Astrocyte of the cerebellum (primary cell): ENCODE data around the gene PTGR1.

Experiments used
- DNase-seq: peaks from one replicate; pipeline ENCODE4 v3.0.0-alpha.2; 2011; ENCODE audit warnings: low read depth
- H3K4me3 ChIP-seq: 2 replicates; pipeline ENCODE4 v1.5.1; 2011; ENCODE audit warnings: mild to moderate bottlenecking, low read depth, low read length, moderate library complexity
- in situ Hi-C: cut with HindIII; loops from 2 replicates; pipeline ENCODE4 v1.10.0; 2017; ENCODE audit warnings: low sequenced_read_pairs
- TF ChIP-seq, protein P1 (sequence below): IDR thresholded peaks from 2 replicates; pipeline ENCODE4 v1.5.1; 2012; ENCODE audit warnings: low read length, low read depth, moderate library complexity, mild to moderate bottlenecking; ENCODE audit errors: missing control alignments

Gene PTGR1

DNA sequence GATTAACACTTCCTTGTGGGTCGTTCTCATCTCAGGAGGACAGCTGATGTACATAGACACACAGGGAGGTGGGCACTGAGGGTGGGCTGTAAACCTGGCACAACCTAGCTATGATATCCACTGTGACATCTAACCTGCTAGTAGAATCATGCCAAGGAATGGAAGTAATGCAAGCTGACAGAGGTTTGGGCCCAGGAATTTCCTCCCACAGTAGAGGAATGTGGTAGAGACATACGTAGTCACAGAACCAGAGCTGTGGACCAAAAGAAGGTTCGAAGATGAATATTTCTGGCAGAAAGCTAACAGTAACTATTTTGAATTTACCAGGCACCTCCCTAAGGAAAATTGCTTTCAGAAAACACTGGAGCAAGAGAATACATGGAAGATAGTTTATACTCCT lies 16.5 kb upstream of the PTGR1 start:
- no peak for DNase-seq
- TF ChIP-seq, protein P1, sequence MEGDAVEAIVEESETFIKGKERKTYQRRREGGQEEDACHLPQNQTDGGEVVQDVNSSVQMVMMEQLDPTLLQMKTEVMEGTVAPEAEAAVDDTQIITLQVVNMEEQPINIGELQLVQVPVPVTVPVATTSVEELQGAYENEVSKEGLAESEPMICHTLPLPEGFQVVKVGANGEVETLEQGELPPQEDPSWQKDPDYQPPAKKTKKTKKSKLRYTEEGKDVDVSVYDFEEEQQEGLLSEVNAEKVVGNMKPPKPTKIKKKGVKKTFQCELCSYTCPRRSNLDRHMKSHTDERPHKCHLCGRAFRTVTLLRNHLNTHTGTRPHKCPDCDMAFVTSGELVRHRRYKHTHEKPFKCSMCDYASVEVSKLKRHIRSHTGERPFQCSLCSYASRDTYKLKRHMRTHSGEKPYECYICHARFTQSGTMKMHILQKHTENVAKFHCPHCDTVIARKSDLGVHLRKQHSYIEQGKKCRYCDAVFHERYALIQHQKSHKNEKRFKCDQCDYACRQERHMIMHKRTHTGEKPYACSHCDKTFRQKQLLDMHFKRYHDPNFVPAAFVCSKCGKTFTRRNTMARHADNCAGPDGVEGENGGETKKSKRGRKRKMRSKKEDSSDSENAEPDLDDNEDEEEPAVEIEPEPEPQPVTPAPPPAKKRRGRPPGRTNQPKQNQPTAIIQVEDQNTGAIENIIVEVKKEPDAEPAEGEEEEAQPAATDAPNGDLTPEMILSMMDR: no peak
- H3K4me3 ChIP-seq: no peak overlapping the region
- in situ Hi-C loops: no loop called here

DNA sequence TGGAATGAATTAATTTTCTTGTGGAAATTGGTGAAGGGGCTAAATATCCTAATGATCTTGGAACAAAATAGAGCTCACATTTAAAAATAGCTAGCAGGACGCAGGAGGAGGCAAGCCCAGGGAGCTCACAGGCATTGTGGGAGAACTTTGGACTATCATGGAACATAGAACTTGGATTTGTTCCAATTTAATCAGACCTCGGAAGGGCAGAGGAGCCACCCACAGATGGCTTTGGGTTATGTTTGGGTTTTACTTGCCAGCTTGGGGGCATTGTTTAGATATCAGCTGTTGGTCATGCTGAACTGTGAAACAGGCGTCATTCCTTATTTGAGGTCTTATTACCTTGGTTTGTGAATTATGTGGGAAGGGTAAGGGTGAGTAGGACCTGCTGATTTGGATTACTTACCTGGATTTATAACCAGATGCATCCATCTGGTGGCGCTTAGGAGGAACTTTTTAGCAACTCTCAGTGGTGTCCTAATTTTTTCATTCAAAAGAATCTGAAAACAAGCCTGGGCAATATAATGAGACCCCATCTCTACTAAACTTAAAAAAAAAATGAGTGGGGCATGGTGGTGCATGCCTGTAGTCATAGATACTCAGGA lies 14.1 kb upstream of the PTGR1 start:
- TF ChIP-seq, protein P1: no peak
- H3K4me3 ChIP-seq: no peak overlapping the region
- DNase-seq: no peak
- in situ Hi-C loops: loop anchor here (5.0 kb wide), 1 partner anchor 36 kb away; no protein-coding TSS in a partner anchor

DNA sequence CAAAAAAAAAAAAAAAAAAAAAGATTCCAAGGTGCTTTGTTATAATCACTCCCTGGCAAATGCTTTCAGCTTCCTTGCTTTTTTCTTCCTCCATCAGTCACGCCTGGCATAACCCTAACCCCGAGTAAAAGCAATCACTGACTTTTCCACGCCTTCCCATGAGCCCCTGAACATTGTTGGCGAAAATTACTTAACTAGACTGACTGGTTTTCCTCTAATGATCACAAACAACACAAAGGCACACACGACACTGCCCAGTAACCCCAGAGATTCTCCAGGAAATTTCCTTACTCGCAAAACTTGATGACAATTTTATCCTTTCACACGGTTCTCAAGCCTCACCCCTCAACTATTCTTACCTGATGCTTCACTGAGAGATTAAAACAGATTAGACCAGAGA lies 11.4 kb upstream of the PTGR1 start:
- TF ChIP-seq, protein P1: no peak
- in situ Hi-C loops: loop anchor here (5.0 kb wide), 1 partner anchor 34 kb away; no protein-coding TSS in a partner anchor
- DNase-seq: no peak
- H3K4me3 ChIP-seq: no peak overlapping the region

DNA sequence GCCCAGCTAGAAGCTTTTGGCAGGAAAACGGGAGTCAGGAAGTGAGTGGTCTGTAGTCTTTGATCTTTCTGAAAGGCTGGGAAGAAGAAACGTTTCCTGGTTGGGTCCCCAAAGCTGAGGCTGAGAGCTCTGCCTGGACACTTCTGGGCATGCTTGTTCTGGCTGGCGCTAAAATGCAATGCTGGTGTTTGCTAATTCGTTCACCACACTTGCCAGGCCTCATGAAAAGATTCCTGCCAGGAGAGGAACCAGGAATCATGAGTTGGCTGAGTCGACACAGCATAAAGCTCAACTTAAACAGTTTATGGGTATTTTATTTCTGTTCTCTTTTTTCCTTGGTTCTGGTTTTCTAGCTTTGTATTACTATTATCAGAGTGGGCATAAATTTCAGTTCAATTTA lies 10.7 kb upstream of the PTGR1 start:
- in situ Hi-C loops: loop anchor here (5.0 kb wide), 1 partner anchor 33 kb away; no protein-coding TSS in a partner anchor
- no peak overlapping the region for H3K4me3 ChIP-seq
- TF ChIP-seq, protein P1: no peak
- DNase-seq: no peak

DNA sequence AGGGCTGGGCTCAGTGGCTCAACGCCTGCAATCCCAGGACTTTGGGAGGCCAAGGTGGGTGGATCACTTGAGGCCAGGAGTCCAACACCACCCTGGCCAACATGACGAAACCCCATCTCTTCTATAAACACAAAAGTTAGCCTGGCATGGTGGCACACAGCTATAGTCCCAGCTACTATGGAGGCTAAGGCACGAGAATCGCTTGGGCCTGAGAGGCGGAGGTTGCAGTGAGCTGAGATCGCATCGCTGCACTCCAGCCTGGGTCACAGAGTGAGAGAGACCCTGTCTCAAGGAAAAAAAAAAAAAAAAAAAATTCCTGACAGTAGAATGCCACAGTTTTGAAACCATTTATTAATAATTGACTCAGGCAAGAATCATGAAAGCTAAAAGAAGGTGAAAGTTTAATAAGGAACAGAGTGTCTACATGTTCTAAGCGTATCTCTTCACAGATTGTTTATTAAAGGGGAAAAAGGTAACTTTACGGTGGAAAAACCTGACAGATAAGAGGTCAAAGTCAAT lies 5.7 kb upstream of the PTGR1 start:
- in situ Hi-C loops: no loop called here
- TF ChIP-seq, protein P1: no peak
- H3K4me3 ChIP-seq: no peak overlapping the region
- no peak for DNase-seq

DNA sequence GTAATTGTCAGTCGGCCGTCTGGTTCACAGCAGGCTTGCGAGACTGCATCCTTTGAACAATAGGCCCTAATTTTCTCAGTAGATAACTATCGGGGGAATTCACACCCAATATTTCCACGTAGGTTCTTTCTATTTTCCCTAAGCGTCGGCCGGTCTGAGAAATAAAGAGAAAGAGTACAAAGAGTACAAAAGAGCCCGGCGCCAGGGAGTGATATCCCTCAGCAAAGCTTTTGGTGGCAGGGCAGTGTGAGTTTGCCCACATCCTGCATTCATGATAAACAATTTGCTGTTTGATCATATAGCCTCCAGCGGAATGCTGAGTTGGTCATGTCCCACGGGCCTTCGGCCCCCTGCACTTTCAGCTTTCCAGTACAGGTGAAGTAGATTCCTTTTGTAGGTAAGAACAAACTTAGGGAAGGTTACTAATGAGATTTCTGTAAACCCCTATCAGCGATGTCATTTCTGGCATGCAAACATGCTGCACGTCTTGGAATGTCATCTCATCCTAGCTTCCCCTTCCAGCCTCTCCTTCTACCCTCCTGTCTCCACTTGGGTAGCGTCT lies 4.7 kb upstream of the PTGR1 start:
- H3K4me3 ChIP-seq: no peak overlapping the region
- in situ Hi-C loops: no loop called here
- TF ChIP-seq, protein P1: no peak
- no peak for DNase-seq
